Mucosa of gallbladder (tissue), 1 donor: ENCODE measurements around the gene GLB1L3. TPM values are rescaled to one million over a fixed set of nuclear protein-coding genes. Genes with fewer than 3 reads are reported as not detected.

Experiments used
- DNase-seq: peaks from one replicate; pipeline ENCODE4 v3.0.0-alpha.2; 2020; ENCODE audit warnings: low spot score
- total RNA-seq: library from RNA; stranded (reverse); gene quantifications from one replicate; pipeline ENCODE4 v1.2.1, GENCODE V29; 2021
- donor health status: DM: no; HTN: no; CAD: no.

Gene GLB1L3, protein sequence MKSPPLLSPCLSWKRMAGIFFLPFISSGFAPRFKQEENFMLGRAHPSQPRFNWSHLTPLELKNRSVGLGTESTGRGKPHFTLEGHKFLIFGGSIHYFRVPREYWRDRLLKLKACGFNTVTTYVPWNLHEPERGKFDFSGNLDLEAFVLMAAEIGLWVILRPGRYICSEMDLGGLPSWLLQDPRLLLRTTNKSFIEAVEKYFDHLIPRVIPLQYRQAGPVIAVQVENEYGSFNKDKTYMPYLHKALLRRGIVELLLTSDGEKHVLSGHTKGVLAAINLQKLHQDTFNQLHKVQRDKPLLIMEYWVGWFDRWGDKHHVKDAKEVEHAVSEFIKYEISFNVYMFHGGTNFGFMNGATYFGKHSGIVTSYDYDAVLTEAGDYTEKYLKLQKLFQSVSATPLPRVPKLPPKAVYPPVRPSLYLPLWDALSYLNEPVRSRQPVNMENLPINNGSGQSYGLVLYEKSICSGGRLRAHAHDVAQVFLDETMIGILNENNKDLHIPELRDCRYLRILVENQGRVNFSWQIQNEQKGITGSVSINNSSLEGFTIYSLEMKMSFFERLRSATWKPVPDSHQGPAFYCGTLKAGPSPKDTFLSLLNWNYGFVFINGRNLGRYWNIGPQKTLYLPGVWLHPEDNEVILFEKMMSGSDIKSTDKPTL
- total RNA-seq, result not detected

DNA sequence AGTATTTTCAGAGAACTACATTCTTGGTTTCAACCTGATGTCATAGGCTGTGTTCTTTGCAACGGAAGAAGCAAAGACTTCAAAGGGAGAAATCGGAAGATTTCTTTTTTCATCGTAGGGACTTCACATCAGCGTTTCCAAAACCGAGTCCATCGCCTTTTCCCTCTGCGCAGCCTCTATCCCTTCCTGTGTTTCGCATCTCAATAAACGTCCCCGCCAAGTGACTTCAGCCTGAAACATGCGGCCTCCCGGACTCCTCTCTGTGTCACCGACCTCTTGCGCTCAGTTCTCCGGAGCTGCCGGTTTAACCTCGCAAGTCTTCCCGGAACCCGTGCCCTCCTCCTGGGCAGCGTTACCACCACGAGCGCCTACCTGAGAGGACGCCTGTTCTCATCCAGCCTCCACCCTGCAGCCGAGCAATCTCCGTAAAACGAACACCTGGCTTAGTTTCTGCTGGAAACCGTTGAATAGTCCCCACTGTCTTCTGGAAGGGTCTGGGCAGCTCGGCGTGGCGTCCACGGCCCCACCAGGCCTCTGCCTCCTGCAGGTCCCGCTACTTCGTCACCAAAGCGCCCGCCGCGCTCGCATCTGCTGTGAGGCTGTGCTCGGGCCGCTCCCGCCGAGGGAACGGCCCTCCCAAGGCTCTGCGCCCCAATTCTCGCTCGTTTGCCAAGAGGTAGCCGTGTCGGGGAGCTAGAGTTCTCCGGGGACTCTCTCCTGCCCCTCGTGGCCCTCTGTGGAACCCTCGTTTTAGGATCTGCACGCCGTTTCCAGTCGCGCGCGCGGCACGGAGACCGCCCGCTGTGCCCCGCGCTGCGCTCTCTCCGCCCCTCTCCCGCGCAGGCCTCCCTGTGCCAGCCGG lies at the start of gene GLB1L3:
Gene GLB1L3 (plus strand): TSS at position 846 of the 862 bp plus-strand sequence. CDS start 362 bp downstream, outside the sequence.
- DNase-seq, result no peak

DNA sequence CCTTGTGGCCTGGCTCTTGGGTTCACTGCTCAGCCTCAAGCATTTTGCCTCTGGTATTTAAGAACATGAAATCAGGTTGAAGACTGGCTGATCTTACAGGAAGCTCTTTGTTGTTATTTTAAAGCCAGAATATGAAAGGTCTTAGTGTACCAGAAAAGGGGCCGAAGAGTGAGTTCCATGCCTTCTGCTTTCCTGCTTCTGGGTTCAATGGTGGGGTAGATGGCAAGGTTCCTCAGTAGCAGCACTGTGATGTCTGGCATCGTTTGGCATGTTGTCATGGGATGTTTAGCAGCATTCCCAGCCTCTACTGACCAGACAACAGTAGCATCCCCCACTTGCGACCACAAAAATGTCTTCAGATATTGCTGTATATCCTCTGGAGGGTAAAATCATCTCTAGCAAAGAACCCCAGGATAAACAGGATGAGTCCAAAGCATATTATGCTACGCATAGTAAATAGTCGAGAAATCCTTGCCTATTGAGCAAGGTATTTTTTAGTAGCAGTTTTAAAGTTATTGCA lies 49.3 kb upstream of the GLB1L3 start:
- DNase-seq, result no peak

DNA sequence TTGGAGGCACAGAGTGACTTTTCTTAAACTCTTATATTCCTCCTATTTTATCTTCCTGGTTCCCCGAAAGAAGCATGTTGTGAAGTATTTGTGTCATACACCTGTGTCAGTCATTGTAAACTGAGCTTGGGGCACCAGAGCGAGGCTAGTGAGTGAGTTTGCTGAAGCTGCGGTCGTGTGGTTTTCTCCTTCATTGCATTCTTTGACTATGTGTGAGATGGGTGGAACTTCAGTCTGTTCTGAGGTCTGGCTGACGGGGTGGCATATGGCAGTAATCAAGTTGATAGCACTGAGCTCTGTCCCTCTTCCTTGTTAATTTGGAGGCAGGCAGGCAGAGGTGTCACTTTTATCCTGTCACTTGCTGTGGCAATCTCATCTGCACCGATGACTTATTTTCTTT lies 47.6 kb upstream of the GLB1L3 start:
- DNase-seq, result no peak

DNA sequence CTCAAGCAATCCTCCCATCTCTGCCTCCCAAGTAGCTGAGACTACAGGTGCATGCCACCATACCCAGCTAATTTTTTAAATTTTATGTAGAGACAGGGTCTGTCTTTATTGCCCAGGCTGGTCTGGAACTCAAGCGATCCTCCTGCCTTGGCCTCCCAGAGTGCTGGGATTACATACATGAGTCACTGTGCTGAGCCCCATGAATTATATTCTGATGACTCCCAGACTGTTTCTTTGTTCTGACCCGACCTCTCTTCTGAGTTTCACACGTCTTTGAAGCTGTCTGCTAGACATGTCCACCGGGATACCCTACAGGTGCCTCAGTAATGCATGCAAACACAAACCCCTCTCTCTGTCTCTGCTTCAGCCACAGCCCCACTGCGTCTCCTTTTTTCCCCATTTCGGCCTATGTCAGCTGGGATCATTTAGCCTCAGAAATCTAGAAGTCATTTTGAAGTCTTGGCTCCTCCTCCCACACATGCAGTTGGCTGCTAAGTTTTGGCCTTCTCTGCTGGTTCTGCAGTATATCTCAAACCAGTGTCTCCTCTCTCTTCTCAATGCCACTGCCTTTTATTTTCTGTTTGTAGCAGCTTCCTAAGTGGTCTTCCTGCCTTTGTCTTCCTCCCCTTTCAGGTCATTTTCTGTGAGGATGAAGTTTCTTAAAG lies 46.9 kb upstream of the GLB1L3 start:
- DNase-seq, result no peak

DNA sequence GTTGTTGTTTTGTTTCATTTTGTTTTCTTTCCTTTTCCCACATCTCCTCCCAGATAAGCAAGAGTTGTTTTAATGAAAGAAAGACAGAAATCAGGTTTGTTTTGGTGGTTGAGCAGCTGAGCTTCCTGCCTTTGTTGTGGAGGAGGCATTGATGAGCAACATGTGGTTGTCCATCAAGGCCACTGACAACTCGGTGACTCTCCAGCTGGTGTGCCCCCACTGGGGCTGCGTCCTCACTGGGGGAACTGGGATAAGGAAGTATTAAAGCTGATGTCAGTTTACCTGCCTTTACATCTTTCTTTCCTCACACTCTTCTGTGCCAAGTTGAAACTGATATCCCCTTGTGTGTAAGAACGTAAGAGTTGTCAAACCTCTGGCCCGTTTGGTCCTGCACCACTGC lies 45.8 kb upstream of the GLB1L3 start:
- DNase-seq, result no peak

DNA sequence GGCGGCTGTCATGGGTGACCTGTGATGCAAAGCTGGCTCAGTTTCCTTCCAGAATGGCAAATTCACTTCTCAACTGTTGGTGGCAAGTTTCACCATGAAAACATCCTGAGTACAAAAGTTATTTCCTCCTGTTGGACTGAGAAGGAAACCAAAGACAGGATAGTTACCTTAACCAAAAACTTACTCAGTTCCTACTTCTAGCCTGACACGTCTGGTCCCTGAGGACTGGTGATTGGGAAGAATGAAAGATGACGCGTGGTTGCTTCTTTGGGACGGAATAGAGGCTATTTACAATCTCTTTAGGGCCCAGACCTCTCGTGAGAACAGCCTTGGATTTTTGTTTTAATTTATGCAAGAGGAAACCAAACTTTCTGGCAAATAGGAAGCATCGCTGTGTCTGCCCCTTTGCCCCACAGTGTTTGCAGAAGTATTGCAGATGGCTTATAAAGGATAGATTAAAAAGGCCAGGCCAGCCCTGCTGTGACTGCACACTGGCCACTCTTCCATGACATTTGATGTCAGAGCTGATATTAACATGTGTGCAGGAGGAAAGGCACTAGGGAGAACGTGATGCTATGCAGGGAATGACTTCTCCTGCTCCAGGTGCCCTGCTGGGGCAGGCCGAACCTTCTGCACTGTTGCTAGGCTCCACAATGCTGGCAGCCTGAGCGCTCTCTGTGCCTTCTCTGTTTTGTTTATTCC lies 44.1 kb upstream of the GLB1L3 start:
- no peak for DNase-seq

DNA sequence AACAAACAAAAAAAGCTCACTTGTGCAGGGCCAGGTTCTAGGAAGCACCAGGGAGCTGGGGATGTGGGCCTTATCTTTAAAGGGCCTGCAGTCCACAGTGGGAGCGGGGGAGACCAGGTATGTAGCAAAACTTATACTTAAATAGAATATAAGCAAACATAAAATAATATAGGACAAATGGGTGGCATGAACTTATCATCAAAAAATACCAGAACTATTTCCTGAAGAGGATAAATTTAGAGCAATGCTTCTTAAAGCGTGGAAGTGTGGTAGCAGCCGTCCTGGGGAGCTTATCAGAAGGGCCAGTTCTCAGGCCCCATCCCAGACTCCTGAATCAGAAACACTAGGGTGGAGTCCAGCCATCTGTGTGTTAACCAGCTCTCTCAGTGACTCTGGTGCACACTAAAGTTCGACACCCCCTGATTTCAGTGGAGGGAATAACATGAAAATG lies 42.4 kb upstream of the GLB1L3 start:
- no peak for DNase-seq

DNA sequence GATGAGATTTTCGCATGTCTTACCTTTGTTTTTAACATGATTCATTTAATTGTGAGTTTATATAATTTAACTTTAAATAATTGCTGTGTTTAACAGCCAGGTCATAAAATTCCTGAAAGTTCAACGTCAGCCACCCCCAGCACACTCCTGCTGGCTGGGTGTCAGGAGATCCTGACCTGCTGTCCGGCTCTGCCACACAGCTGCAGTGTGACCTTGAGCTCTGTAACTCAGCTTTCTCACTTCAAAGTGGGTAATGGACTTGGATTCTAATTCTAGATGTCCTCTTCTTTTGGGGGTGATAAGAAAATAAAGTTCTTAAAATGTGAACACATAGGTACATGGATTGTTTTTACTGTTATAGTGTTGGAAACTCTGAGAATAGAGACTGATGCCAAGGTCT lies 40.8 kb upstream of the GLB1L3 start:
- no peak for DNase-seq

DNA sequence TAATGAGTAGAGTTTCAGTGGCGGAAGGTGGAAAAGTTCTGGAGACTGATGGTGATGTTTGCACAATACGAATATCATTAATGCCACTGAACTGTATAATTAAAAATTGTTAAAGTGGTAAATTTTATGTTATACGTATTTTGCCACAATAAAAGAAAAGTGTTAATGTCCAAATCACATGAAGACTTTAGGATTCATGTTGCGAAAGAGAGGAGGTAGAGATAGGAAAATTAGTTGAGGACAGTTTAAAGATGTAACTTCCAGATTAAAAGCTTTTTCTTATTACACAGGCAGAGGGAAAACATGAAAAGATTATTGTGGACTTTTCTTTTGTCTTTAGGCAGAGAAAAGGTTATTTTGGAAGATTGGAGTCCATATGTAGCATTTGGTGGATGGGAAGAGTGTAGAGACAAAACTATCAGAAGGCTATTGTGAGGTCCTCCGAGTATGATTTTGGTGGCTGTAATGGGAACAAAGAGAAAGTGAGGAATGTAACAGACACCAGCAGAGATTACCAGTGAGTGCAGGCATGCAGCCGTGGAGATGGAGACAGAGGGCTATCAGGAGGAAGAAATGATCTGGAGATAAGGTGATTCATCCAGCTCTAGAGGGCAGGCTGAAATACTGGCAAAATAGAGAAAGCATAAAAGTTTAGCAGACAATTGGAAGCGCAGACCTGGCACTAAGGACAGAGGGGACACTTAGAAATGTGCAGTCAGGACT lies 39.2 kb upstream of the GLB1L3 start:
- DNase-seq, result no peak

DNA sequence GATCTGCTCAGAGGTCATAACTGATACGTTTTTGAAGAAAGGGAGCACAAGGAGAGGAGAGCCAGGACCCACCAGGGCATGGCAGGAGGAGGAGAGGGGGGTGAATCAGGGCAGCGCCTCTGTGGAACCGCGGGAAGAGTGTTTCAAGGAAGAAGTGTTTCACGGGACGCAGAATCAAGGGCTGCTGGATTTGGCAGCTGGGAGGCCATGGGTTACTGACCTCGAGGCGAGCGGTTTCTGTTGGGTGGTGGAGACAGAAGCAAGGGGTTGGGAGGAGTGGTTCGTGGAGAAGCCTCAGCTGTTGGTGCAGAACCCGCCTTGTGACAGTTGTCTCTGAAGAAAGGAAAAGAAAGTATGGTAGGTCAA lies 38.6 kb upstream of the GLB1L3 start:
- no peak for DNase-seq

DNA sequence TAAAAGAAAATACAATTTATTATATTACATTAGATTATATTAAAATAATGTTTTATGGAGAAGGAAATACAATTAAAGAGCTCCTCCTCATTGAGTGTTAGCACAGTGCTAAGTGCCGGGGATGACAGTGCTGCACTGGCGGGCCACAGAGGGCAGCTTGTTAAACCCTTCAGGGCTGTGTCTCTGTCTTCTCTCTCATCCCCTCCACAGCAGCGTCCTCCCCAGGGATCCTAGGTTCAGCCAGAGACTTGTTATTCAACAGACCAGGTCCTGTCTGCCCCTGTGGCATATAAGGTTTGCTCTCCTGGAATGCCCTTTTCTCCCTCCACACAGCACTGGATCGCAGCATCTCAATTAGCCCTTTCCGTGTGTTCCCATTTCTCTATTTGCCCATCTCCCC lies 37.2 kb upstream of the GLB1L3 start:
- no peak for DNase-seq

DNA sequence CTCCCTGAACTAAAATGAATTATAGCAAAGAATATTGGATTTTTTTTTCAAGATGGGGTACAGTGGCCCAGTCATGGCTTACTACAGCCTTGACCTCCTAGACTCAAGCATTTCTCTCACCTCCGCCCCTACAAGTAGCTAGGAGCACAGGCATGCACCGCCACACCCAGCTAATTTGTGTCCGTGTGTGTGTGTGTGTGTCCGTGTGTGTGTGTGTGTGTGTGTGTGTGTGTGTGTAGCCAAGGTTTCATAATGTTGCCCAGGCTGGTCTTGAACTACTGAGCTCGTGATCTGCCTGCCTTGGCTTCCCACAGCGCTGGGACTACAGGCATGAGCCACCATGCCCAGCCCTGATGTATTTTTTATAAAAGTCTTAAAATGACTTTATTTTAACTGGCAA lies 35.6 kb upstream of the GLB1L3 start:
- DNase-seq, result no peak

DNA sequence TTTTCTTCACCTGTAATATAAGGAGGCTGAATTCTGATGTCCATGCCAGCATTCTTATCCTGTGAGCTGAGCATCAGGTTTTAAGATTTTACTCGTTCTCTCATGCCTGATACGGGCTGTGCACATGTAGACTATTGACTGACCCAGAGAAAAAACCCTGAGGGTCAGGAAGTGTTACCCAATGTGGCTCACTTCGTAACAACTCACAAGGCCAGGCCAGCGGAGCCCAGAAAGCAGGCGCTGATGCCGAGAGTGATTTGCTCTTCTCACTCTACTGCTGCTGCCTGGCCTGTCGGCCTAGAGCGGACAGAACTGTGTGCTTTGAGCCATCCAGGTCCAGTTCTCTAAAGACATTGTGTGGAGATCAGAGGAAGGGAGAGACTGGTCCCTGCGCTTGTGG lies 33.8 kb upstream of the GLB1L3 start:
- DNase-seq, result no peak

DNA sequence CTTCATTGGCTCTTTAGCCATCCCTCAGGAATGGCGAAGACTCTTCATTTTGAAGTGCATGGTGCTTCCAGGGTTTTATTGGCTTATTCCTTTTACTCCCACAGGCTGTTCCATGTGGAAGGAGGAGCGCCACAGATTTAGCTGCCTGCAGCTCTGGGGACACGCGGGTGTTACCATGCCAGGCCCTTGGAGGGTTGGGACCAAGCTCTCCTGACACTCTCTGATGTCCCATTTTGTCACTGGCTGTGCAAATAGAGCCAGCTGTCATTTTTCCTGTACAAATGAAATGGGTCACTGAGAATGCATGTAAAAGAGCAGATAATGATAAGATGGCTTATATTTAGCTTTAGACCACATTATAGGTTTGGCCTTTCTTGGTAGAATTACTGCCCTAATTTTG lies 32.3 kb upstream of the GLB1L3 start:
- no peak for DNase-seq

DNA sequence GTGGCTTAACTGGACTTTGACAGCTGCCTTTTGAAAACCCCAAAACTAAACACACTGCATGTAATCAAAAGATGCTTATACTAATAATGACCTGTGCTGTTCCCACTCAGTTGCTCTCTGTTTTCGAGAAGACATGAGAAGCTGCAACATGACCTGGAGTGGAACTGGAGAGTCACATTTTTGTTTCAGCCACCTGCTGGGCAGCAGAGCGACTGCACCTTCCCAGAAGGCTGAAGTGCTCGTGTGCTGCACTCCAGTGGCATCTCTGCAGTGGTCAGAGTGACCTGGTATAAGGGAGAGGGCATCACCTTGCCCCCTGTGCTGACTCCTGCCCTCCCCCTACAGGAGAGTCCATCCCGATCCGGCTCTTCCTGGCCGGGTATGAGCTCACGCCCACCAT lies 31.6 kb upstream of the GLB1L3 start:
- no peak for DNase-seq

DNA sequence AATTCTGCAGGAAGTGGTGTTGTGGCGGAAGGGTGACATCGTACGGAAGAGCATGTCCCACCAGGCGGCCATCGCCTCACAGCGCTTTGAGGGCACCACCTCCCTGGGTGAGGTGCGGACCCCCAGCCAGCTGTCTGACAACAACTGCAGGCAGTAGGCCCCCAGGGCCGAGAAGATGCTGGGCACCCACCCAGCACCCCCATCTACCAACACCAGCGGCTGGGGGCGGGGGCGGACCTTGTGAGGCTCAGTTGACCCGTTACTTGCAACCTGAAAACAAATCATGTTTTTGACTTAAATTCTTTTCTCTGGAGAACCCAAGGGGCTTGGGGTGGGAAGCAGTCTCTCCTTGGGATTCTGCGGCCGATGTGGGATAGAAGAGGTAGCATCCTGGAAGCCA lies 30.7 kb upstream of the GLB1L3 start:
- no peak for DNase-seq

DNA sequence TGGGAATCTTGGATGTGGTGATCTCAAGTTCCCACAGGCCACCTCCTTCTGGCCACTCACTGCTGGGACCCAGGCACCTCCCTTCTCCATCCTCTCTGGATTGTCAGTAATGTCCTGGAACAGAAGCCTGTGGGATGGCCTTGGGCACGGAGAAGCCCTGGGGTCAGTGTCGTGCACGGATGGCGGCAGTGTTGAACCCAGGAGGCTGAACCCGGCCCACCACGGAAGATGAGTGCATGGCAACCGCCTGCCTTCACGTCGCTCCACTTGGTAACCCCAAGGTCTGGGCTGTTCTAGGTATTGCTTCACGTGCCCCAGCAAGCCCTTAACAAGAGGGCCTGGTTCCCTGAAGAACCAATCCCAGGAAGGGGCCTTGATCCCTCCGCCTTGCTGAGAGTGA lies 30.1 kb upstream of the GLB1L3 start:
- no peak for DNase-seq

DNA sequence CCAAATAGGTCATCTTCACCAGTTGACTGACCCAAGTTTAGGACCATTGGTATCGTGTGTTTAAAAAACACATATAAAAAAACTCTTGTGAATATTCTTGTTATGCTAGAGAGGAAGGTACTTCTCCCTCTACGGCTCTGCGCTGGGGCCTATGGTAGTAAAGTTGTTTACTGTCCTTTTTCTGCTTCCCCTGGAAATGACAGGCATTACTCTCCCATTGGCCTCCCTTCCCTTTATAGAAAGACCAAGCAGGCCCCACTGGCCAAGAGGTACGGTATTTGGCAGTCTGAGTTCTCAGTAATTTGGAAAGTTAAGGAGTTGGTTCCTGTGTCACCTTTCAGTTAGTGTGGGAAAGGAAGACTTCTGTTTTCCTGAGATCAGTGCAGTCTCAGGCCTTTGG lies 29.5 kb upstream of the GLB1L3 start:
- DNase-seq, result no peak

DNA sequence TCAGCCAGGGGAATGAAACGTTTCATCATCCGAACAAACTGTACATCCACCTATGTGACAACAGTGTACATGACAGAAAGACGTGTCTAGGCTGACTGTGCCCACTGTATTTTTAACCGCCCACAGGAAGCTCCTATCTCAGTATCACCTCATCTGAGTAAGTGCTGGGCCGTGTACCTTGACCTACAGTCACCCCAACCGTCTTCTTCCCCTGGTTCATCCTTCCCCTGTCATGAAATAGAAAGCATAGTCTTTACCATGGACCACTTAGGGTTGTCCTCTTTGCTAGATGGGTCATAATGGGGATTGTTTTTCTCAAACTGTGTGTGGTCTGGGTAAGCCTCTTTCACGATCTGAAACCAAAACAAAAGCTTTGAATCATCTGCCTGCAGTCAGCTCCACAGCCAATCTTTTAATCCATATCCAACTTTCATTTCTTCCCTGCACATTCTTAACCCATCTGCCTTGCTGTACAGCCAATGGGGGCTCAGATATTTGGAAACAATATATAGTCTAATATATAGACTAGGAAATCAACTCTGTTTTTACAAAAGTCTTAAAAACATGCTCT lies 27.2 kb upstream of the GLB1L3 start:
- no peak for DNase-seq

DNA sequence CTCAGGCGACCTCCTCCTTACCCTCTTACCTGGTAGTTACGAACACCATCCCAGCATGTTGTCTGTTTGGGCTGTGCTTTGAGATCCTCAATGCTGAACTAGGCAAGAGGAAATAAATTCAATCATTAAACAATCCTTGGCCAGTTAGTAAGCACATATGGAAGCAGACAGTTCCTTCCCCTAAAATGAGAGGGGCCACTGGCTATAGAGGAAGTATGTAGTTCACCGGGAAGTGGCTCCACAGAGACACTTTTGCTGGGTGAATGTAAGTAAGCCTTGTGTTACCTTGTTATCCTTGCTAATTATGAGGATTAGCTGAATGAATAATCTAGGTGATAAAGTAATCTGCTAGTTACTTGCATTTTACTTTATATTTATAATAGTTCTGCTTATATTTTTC lies 25.9 kb upstream of the GLB1L3 start:
- DNase-seq, result no peak
